ENCODE results near the gene STT3A. TPM values are rescaled to one million over a fixed set of nuclear protein-coding genes. Genes with fewer than 3 reads are reported as not detected.
"Not testable (repeated sequence)": the region's sequence is repeated elsewhere in the genome, so short reads cannot be mapped to it uniquely, and the experiment has no call there.

The STT3A gene
- total RNA-seq, 4 donors from 2014 or later, result 31.5 to 34.6 (median 32.9) TPM

DNA sequence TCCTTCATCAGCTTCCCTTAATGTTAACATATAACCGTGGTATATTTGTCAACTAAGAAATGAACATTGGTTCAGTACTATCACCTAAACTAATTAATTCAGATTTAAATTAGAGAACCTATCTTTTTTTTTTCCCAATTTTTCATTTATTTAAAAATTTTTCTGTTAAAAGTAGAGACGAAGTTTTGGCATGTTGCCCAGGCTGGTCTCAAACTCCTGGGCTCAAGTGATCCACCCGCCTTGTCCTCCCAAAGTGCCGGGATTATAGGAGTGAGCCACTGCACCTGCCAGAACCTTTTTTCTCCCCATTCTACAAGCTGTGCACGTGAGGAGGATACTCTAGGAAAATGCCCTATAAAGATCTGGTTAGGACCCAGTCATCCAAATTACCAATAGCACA lies 19.7 kb upstream of the STT3A start:
- ATAC-seq (no peak), DNase-seq (no peak)
- TF ChIP-seq, protein P1, sequence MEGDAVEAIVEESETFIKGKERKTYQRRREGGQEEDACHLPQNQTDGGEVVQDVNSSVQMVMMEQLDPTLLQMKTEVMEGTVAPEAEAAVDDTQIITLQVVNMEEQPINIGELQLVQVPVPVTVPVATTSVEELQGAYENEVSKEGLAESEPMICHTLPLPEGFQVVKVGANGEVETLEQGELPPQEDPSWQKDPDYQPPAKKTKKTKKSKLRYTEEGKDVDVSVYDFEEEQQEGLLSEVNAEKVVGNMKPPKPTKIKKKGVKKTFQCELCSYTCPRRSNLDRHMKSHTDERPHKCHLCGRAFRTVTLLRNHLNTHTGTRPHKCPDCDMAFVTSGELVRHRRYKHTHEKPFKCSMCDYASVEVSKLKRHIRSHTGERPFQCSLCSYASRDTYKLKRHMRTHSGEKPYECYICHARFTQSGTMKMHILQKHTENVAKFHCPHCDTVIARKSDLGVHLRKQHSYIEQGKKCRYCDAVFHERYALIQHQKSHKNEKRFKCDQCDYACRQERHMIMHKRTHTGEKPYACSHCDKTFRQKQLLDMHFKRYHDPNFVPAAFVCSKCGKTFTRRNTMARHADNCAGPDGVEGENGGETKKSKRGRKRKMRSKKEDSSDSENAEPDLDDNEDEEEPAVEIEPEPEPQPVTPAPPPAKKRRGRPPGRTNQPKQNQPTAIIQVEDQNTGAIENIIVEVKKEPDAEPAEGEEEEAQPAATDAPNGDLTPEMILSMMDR (IDR thresholded peaks at IDR 0.05 in 4 of 5, conservative IDR thresholded peaks at IDR 0.05 in 1 of 5), result no peak
- no peak for TF ChIP-seq POLR2A (IDR thresholded peaks at IDR 0.05)
- H3K36me3 ChIP-seq, result peaks cover 0 to 55% of the 10 kb centered on the region in 2 donors
- peaks cover 18 to 20% of the 10 kb centered on the region in 2 donors for H3K4me1 ChIP-seq
- intact Hi-C loops (cut with DNase I; ENCODE audit: low total_unique reads), result loop anchor here (5.0 kb wide), 1 partner anchor 34 kb away; no protein-coding TSS in a partner anchor
- H3K27me3 ChIP-seq, result no peaks in the 10 kb centered on the region
- H3K27ac ChIP-seq, result no peak overlapping the region
- H3K4me3 ChIP-seq, result no peak overlapping the region
- no peaks in the 10 kb centered on the region for H3K9me3 ChIP-seq
- in situ Hi-C loops (cut with MboI; ENCODE audit: low sequenced_read_pairs in 4 of 4), result loop anchor here in 1 of 4 donors (25.0 kb wide), 1 partner anchor 461 kb away; the partner anchor contains the start of gene TMEM218

DNA sequence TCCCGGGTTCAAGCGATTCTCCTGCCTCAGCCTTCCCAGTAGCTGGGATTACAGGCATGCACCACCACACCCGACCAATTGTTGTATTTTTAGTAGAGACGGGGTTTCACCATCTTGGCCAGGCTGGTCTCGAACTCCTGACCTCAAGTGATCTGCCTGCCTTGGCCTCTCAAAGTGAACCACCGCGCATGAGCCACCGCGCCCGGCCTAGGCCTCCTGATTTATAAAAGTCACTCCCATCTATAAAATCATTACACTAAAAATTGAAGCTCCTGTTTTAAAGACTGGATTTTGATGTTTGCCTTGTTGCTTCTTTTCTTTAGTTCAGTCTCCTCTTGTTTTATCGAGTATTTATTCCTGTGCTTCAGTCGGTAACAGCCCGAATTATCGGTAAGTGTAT lies 15.5 kb upstream of the STT3A start:
- in situ Hi-C loops (cut with MboI; ENCODE audit: low sequenced_read_pairs in 4 of 4), result loop anchor here in 1 of 4 donors (25.0 kb wide), 1 partner anchor 635 kb away; the partner anchor contains the start of genes FAM118B and RPUSD4
- intact Hi-C loops (cut with DNase I; ENCODE audit: low total_unique reads), result not testable (repeated sequence)

GRCh38 chr11:125578783-125579182 lies 13.9 kb upstream of the STT3A start:
- DNase-seq, result no peak
- no peaks in the 10 kb centered on the region for H3K4me1 ChIP-seq
- H3K36me3 ChIP-seq, result peaks cover 13 to 99% of the 10 kb centered on the region in 2 donors
- H3K9me3 ChIP-seq, result no peaks in the 10 kb centered on the region
- no peaks in the 10 kb centered on the region for H3K27me3 ChIP-seq
- ATAC-seq, result no peak
- no peak overlapping the region for H3K27ac ChIP-seq
- in situ Hi-C loops (cut with MboI; ENCODE audit: low sequenced_read_pairs in 4 of 4), result loop anchor here in 1 of 4 donors (25.0 kb wide), 1 partner anchor 634 kb away; the partner anchor contains the start of genes FAM118B and RPUSD4
- intact Hi-C loops (cut with DNase I; ENCODE audit: low total_unique reads), result no loop called here
- no peak overlapping the region for H3K4me3 ChIP-seq
- TF ChIP-seq, protein P1 (IDR thresholded peaks at IDR 0.05 in 4 of 5, conservative IDR thresholded peaks at IDR 0.05 in 1 of 5), result no peak
- no peak for TF ChIP-seq POLR2A (IDR thresholded peaks at IDR 0.05)

More for the DNA sequence above, 15.5 kb upstream of the STT3A start:
- H3K36me3 ChIP-seq, result peaks cover 10 to 98% of the 10 kb centered on the region in 2 donors
- not testable (repeated sequence) for ATAC-seq, H3K4me1 ChIP-seq, H3K4me3 ChIP-seq, DNase-seq, H3K9me3 ChIP-seq, H3K27me3 ChIP-seq, H3K27ac ChIP-seq

DNA sequence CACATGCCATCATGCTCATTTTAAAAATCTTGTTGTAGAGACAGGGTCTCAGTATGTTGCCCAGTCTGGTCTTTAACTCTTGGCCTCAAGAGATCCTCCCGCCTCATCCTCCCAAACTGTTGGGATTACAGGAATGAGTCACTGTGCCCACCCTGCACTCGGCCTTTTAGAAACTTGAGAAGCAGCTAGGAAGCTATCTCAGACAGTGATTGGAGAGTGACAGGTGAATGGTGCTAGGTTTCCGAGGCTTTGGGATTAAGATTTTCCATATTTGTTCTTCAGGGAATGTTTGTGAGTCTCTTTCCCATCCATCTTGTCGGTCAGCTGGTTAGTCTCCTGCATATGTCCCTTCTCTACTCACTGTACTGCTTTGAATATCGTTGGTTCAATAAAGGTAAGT lies 12.8 kb upstream of the STT3A start:
- no peak for TF ChIP-seq POLR2A (IDR thresholded peaks at IDR 0.05)
- TF ChIP-seq, protein P1 (IDR thresholded peaks at IDR 0.05 in 4 of 5, conservative IDR thresholded peaks at IDR 0.05 in 1 of 5), result no peak
- intact Hi-C loops (cut with DNase I; ENCODE audit: low total_unique reads), result no loop called here
- DNase-seq, result no peak
- Histone ChIP-seq H3K27me3 (no peaks in the 10 kb centered on the region), H3K4me1 (no peaks in the 10 kb centered on the region), H3K9me3 (no peaks in the 10 kb centered on the region), H3K27ac (no peak overlapping the region), H3K4me3 (no peak overlapping the region), H3K36me3 (peaks cover 13 to 99% of the 10 kb centered on the region in 2 donors)
- in situ Hi-C loops (cut with MboI; ENCODE audit: low sequenced_read_pairs in 4 of 4), result loop anchor here in 1 of 4 donors (25.0 kb wide), 1 partner anchor 632 kb away; the partner anchor contains the start of genes FAM118B and RPUSD4
- ATAC-seq, result no peak

- no peak for ATAC-seq
- Histone ChIP-seq H3K27ac (no peak overlapping the region), H3K4me3 (no peak overlapping the region), H3K9me3 (no peaks in the 10 kb centered on the region), H3K4me1 (no peaks in the 10 kb centered on the region), H3K36me3 (peaks cover 13 to 65% of the 10 kb centered on the region in 2 donors), H3K27me3 (no peaks in the 10 kb centered on the region)
- intact Hi-C loops (cut with DNase I; ENCODE audit: low total_unique reads), result no loop called here
- in situ Hi-C loops (cut with MboI; ENCODE audit: low sequenced_read_pairs in 4 of 4), result loop anchor here in 1 of 4 donors (25.0 kb wide), 1 partner anchor 629 kb away; the partner anchor contains the start of genes FAM118B and RPUSD4
- DNase-seq, result no peak
- TF ChIP-seq POLR2A (IDR thresholded peaks at IDR 0.05), result no peak
- TF ChIP-seq, protein P1 (IDR thresholded peaks at IDR 0.05 in 4 of 5, conservative IDR thresholded peaks at IDR 0.05 in 1 of 5), result no peak
These were observed 9.2 kb upstream of the STT3A start for GRCh38 chr11:125583496-125583895.

Data from gastrocnemius medialis (tissue), 4 donors.